Spleen (tissue), 7 donors: Measurements from ENCODE around the gene GAPDHS.

ENCODE experiments used
- CTCF ChIP-seq, 11 experiments: fragments of 200-600 bp in 7 of 11; fragments of 450-650 bp in 4 of 11; sonication (generic) in 4 of 11; IDR thresholded peaks in 8 of 11; conservative IDR thresholded peaks in 3 of 11; 1 replicate in 7 of 11; 2 replicates in 4 of 11; pipeline versions ENCODE4 v1.4.0 to v1.8.0; 2016 to 2021; ENCODE audit warnings: antibody characterized with exemption in 11 of 11, inconsistent platforms in 4 of 11, mild to moderate bottlenecking in 1 of 11
- POLR2A ChIP-seq, 3 donors: fragments of 450-650 bp; IDR thresholded peaks; one replicate each; pipeline ENCODE4 v1.5.1; 2017; ENCODE audit warnings: antibody characterized with exemption in 3 of 3, mild to moderate bottlenecking in 1 of 3
- POLR2AphosphoS5 ChIP-seq, 3 donors: sonication (generic); formaldehyde crosslinking; IDR thresholded peaks; one replicate each; pipeline ENCODE4 v1.5.1; 2017; ENCODE audit warnings: antibody characterized with exemption in 3 of 3
- donor health status: DM: no; HTN: no; CAD: no; lungs with moderate emphysema.
- donor health status: DM: no; HTN: no; CAD: no.
- donor health status: DM: no; HTN: no; CAD: no.

GRCh38 chr19:35493971-35494370 lies 39.3 kb upstream of the GAPDHS start:
- no peak for TF ChIP-seq POLR2AphosphoS5 (IDR thresholded peaks at IDR 0.05)
- no peak for TF ChIP-seq CTCF (IDR thresholded peaks at IDR 0.05 in 8 of 11, conservative IDR thresholded peaks at IDR 0.05 in 3 of 11)
- no peak for TF ChIP-seq POLR2A (IDR thresholded peaks at IDR 0.05)
